NCI-H748 (cell line): ENCODE results near the gene C16orf46.

Source experiments
- DNase-seq: peaks from one replicate; lab custom pipeline; 2025; ENCODE audit not compliant: unreplicated experiment; lab: John Stamatoyannopoulos, UW

The C16orf46 gene

GRCh38 chr16:81076566-81077075, 417 bp downstream of the C16orf46 start:
- peak; percentile 79 for DNase-seq

DNA sequence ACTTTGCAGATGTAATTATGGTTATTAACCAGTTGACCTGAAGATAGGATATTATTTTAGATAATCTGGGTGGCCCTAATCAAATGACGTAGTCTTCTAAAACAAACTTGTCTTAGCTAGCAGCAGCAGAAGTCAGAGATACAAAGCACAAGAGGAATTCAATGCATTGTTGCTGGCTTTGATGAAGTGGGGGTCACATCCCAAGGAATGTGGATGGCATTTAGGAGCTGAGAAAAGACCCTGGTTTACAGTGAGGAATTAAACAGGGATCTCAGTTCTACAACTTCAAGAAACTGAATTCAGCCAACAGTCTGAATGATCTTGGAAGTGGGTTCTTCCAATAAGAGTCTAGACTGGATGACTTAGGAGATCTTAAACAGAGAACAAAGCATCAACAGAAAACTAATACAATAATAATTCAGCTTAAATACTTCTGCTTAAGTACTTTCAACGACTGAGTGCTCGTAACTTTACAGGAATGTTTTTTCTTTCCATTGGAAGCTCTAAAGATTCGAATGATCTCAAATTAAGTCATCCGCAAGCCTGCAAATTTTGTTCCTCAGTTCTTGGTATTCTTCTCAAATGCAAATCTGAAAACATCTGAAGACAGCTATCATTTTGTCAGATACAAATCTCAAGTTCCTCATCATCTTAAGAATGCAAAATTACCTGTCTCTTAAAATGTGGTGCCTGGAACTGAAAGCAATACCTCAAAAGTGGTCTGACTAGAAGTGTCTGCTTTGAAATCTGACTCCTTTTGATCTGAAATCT, 3.3 kb downstream of the C16orf46 start:
- DNase-seq = no peak

DNA sequence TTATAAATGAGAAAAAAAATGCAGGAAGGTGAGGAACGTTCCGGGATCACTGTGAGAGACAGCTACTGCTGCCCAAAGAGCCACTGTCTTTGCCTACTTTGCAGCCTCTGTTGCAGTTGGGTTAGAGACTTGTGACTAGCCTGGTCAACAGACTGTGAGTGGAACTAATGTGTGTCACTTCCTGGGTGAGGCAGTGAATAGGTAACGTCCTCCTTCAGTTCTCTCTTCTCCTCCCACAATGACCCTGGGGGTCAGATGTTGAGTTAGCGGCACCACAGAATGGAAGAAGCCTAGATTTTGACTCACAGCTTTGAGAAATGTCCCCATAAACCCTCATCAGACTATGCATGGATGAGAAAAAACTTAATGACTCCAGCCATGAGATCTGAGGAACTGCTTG, 5.2 kb downstream of the C16orf46 start:
- DNase-seq = no peak

GRCh38 chr16:81070979-81071378, 6.1 kb downstream of the C16orf46 start:
- DNase-seq = no peak

DNA sequence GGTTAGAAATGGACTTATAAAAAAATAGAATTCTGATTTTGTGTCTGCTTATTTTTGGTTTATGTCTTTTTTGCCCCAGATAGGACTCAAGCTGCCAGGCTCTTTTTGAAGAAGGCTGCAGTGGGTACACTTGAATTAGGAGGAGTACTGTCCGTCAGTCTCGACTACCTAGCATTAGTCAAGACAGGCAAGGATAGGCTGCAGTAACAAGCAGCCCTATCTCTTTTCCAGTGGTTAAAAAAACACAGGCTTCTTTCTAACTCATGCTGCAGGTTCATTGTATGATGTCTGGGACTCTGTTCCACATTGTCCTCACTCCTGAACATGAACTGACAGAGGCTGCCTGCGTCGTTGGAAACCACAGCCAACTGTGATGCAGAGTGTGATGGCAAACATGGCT, 8.0 kb downstream of the C16orf46 start:
- no peak for DNase-seq

GRCh38 chr16:81067166-81067565, 9.9 kb downstream of the C16orf46 start:
- no peak for DNase-seq

DNA sequence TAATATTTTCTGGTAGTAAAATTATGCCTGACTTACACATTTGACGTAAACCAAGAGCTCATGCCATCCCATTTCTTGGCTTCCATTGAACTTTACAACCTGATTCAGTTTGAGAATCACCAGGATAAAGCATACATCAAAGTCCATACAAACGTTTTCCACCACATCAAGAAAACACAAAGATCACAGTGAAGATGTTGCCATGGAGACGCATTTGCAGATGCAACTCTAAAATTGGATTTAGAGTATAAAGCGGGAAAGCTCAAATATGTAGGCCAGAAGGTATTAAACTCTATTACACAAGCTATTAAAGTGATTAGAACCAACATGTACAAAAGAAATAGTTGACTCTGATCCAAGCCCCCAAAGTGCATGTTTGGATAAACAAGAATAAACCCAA, 10.4 kb downstream of the C16orf46 start:
- no peak for DNase-seq

DNA sequence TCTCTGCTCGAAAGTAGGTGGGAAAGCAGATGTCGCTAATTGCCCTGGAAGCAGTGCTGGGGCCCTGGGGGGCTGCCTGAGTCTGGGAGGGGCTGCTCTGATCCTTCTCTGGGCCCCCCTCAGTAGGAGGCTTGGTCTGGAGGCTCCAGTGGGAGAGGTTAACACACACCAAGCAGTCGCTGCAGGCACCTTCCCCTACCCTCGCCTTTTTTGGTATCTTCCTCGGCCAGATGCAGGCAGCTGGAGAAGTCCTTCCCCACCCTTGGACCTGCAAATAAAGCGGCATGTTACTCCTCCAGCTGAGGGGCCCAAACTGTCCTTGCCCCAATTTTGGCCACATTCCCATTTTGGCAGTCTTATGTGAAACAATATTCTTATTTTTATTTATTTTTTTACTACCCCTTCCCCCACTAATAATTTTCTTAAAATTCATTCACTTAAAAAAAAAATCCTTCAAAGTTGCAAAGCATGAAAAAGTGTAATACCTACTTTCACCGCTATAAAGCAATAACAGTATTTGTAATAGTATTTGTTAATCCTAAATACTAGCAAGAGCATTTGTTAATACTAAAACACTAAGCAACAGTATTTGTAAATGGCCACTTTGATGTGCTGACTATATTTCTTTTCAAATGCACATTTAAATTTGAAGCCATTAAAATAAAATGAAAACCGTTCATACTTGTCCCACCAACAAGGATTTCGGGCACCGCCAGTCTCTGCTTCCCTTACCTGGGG, 15.0 kb downstream of the C16orf46 start:
- DNase-seq = no peak

DNA sequence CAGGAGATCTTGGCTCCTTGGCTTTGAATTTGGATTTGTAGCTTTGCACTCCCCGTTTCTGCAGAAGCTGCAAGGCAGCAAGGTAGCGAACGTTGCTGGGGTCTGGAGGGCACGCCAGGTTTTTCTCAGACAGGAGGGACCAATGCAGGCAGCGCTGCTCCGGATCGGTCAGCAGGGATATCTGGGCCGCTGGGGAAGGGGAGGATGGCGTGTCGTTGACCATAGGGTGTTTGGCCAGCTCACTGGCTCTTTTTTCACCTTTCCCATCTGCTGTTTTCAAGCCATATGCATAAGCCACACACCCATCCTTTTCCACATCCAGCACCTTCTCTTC, 15.8 kb downstream of the C16orf46 start:
- DNase-seq = no peak

- no peak for DNase-seq
These were observed 16.3 kb downstream of the C16orf46 start for GRCh38 chr16:81060576-81061306.

- no peak for DNase-seq
These were observed 23.3 kb downstream of the C16orf46 start for GRCh38 chr16:81053761-81054160.

- no peak for DNase-seq
These were observed 34.2 kb downstream of the C16orf46 start for GRCh38 chr16:81042821-81043220.

DNA sequence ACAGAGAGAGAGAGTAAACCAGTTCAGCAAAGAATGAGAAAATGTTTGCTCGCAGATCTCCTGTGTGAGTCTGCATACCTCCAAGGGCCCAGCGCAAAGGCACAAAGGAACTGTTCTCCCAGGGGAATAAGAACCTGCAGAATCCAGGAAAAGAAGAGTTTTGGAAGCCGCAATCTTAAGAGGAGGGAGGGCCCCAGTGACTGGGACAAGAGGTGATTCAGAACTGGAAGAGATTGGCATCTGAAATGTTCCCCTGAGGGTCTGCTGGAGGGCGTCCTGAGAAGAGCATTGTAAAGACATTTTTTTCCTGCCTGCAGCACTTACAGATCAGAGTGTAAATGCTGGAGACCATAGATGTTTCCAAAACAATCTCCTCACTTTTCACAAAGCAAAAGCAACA, 35.3 kb downstream of the C16orf46 start:
- no peak for DNase-seq

GRCh38 chr16:81040842-81041241, 36.2 kb downstream of the C16orf46 start:
- no peak for DNase-seq

DNA sequence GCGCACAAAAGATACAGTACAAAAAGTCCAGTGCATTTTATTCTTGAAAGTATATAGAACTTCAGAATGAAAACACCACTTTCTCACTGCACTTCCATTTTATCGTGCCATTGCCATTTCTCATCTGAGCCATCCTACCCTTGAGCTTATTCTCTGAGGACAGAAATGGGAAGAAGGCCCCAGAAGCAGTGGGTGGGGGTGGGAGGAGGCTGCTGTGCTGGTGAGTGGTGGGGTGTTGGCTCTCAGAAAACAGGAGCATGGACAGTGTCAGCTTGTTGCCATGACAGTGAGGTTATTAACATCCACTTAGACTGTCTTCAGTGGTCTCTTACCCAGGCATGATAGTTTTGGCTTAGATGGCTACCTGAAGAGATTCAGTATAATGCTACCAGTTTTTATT, 36.9 kb downstream of the C16orf46 start:
- DNase-seq = no peak

DNA sequence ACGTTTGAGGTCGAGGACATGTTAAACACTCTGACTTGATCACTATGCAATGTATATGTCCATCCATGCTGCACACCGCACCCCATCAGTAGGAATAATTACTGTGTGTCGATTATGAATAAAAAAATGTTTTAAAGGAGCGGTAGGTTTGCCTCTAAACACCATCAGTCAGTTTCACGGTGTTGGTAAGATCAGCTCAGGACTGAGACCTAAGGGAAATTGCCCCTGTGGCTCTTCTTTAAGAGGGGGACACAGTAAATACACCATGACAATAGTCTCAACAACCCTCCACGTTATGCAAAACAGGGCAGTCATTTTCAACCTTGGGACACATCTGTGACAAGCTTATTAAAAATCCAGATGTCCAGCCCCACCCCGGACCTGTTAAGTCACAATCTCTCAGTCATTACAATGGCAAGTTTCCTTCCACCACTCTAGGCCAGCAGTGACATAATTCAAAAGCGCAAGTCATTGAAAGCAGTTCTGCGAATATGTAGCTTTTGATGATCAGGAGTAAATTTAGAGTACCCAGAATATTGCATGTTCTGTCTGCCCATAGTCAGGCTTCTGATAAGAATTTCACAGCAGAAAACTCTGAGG, 40.2 kb downstream of the C16orf46 start:
- no peak for DNase-seq

- peak; percentile 57 for DNase-seq
These were observed 40.9 kb downstream of the C16orf46 start for GRCh38 chr16:81035975-81036750.

- DNase-seq = peak; percentile 89
These were observed 41.6 kb downstream of the C16orf46 start, which contains the start of gene ATMIN for GRCh38 chr16:81035398-81035974. Gene ATMIN, plus strand, starts transcription at chr16:81035842. Its CDS starts 29 bp downstream, at chr16:81035871.

DNA sequence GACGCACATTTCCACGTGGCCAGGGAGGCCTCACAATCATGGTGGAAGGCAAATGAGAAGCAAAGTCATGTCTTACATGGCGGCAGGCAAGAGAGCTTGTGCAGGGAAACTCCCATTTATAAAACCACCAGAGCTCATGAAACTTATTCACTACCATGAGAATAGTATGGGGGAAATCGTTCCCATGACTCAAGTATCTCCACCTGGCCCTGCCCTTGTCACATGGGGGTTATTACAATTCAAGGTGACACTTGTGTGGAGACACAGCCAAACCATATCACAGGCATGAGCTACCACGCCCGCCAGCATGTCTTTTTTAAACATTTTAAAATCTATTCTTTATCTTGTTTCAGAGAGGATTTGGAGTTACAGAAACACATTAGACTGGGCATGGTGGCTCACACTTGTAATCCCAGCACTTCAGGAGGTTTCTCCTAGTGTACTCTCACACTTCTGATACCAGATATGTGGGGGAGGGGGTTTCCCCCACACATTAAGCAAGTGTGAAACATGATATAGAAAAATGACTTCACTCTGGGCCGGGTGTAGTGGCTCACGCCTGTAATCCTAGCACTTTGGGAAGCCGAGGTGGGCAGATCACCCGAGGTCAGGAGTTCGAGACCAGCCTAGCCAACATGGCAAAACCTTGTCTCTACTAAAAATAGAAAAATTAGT, 47.0 kb downstream of the C16orf46 start:
- DNase-seq = no peak

GRCh38 chr16:81026429-81026828, 50.6 kb downstream of the C16orf46 start:
- no peak for DNase-seq
